NK-92 (cell line): ENCODE results near the gene QPRT.
"Not testable (repeated sequence)": the region's sequence is repeated elsewhere in the genome, so short reads cannot be mapped to it uniquely, and the experiment has no call there.

Experiments
- DNase-seq: peaks from one replicate; lab custom pipeline; 2025; ENCODE audit not compliant: unreplicated experiment; lab: John Stamatoyannopoulos, UW

The QPRT gene

DNA sequence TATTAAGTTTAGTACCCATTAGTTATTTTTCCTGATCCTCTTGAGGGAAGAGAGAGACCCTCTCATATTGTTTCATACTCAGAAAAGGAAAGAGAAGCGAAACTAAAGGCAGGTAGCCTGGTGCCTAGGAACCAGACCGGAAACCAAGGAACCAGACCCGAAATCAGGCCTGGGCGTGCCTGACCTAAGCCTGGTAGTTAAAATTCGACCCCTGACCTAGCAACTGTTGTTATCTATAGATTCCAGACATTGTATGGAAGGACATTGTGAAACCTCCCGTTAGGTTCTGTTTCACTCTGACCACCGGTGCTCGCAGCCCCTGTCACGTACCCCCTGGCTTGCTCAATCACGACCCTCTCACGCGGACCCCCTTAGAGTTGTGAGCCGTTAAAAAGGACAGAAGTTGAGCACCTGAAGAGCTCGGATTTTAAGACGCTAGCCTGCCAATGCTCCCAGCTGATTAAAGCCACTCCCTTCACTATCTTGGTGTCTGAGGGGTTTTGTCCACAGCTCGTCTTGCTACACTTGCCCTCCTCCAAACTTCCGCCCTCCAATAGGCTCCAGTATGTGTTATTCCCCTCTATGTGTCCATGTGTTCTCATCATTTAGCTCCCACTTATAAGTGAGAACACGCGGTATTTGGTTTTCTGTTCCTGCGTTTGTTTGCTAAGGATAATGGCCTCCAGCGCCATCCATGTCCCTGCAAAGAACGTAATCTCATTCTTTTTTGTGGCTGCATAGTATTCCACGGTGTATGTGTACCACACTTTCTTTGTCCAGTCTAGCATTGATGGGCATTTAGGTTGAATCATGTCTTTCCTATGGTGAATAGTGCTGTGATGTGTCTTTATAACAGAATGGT lies 10.7 kb downstream of the QPRT start:
- not testable (repeated sequence) for DNase-seq

- not testable (repeated sequence) for DNase-seq
These were observed 13.6 kb downstream of the QPRT start for GRCh38 chr16:29692606-29693005.

GRCh38 chr16:29694384-29695195 lies 15.6 kb downstream of the QPRT start:
- DNase-seq, result no peak

DNA sequence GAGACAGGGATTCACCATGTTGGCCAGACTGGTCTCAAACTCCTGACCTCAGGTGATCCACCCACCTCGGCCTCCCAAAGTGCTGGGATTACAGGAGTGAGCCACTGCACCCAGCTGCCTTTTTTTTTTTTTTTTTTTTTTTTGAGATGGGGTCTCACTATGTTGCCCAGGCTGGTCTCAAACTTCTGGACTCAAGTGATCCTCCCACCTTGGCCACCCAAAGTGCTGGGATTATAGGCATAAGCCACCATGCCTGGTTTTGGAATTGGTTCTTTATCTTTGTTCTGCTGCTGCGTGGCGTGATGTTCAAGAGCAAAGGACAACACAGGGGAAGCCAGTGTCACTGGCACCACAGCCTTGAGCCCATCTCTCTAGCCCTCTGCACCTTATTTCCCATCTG lies 16.7 kb downstream of the QPRT start:
- not testable (repeated sequence) for DNase-seq

DNA sequence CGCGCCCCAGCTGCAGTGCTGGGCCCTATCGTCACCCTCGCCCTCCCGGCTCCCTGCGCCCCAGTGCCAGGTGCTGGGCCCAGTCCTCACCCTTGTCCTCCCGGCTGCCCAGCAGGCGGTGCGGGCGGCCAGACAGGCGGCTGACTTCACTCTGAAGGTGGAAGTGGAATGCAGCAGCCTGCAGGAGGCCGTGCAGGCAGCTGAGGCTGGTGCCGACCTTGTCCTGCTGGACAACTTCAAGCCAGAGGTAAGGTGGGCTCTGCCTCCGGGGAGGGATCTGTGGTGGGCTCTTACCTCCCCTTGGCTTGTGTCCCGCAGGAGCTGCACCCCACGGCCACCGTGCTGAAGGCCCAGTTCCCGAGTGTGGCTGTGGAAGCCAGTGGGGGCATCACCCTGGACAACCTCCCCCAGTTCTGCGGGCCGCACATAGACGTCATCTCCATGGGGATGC lies 17.9 kb downstream of the QPRT start:
- DNase-seq, result no peak

GRCh38 chr16:29697391-29697790 lies 18.4 kb downstream of the QPRT start:
- DNase-seq, result no peak

DNA sequence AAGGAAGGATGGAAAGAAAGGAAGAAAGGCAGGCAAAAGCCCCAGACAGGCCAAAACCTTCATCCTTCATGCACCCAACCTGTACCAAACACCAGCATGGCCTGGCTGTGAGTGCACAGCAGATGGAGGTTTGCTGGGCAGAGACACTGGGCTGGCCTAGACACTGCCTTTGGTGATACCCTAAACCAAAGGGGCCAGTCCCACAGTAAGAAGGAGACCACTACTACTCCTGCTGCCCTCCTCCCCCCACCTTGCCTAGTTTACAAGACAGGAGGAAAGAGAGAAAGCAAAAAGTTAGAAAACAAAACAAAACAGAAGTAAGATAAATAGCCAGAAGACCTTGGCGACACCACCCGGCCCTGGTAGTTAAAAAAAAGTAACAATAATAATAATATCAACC lies 19.1 kb downstream of the QPRT start:
- DNase-seq, result no peak

- DNase-seq, result no peak
These were observed 19.7 kb downstream of the QPRT start for GRCh38 chr16:29698484-29699323.

GRCh38 chr16:29699324-29700219 lies 20.6 kb downstream of the QPRT start:
- DNase-seq, result no peak

DNA sequence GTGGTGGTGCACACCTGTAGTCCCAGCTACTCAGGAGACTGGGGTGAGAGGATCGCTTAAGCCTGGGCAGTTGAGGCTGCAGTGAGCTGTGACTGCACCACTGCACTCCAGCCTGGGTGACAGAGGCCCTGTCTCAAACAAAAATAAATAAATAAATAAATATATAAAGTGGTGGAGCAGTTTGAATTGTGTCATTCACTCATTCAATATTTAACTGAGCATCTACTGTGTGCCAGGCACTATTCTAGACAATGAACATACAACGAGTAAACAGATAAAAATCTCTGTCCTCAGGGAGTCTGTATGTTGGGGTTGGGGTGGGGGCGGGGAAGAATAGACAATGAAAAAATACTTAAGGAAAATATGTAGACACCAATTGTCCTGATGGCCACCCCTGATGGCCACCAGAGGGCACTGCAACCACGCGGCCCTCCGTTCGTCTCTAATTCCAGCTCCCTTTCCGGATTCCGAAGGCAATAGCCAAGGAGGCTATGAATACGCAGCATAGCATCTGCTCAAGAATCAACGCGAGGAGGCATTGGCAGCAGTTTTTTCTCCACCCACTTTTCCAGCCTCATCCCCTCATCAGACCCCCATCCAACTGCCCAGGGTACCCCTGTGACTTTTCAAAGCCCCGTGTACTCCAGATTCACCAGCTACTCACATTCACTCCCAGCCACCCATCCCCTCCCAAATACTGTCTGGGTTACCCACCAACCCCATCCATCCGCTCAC lies 21.4 kb downstream of the QPRT start:
- no peak for DNase-seq

DNA sequence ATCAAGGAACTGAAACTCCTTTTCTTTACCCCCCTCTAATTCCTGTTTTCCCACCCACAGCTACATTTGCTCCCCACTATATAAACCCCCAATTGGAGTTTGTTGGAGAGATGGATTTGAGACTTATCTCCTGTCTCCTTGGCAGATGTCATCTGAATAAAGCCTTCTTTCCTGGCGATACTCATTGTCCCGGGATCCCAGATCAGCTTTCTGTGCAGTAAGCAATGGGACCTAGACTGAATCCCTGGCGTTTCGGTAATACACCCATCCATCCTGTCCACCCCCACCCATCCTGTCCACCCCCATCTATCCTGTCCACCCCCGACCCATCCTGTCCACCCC lies 22.2 kb downstream of the QPRT start:
- no peak for DNase-seq

DNA sequence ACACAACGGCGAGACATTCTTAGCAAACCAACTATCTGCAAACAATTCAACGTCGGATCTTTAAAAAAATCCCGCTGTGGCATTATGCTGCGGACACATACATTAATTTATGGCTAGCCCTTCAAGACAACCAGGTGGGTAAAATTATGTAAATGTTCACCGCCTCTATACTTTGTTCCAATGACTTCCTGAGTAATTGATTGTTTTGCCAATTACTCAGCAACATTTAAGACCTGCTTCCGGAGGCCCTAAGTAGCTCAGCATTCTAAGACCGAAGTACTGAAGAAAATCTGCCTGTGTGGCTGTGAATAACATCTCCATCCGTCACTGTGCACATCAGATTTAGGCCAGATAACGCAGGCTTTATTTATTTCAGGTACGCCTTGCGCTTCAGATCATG lies 23.3 kb downstream of the QPRT start:
- DNase-seq, result no peak

DNA sequence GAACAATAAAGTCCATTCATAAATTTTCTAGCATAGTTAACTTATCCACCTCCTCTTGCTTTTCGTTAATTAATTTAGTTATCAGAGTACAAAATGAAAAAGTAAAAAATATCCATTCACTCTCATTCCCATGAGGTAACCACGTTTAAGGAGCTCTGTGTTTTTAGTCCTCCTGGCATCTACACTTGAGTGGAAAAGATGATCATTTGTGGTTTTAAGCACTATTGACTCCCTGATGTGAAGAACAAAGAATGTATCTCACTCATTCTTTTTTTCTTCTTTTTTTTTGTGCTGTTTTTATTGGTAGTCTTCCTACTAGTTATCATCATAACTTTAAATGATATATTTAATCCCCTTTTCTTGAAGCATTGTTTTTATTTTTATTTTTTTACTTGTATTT lies 26.1 kb downstream of the QPRT start:
- DNase-seq, result no peak

- DNase-seq, result not testable (repeated sequence)
These were observed 28.2 kb downstream of the QPRT start for GRCh38 chr16:29707160-29707559.

- no peak for DNase-seq
These were observed 30.1 kb downstream of the QPRT start for GRCh38 chr16:29708917-29709600.

DNA sequence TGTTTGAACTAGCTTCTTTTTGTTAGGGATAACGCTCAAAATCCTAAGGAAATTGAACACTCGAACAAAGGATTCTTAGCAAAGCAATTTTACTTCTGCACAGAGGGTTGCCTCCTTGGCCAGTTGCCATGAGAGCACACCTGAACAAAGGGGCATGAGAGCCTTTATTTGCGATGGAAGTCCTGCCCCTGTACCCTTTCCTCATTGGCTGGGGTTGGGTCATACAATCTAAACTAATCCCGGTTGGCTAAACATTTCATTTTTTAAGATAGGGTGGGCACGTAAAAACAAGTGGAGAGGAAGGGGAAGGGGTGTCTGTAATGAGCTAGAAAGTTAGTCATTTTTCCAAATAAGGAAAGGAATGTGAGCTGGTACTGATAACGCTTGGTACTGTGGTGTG lies 30.7 kb downstream of the QPRT start:
- DNase-seq, result not testable (repeated sequence)

GRCh38 chr16:29710227-29711219 lies 31.5 kb downstream of the QPRT start:
- no peak for DNase-seq

GRCh38 chr16:29712809-29713208 lies 33.8 kb downstream of the QPRT start:
- DNase-seq, result no peak
